Ascending aorta (tissue), 2 donors: ENCODE results near the gene ADAM15. TPM values are rescaled to one million over a fixed set of nuclear protein-coding genes. Genes with fewer than 3 reads are reported as not detected.
A peak's percentile ranks its signal among the peaks of the same experiment; 100 is the strongest.

Experiments used
- DNase-seq, 2 donors: peaks; one replicate each; pipeline ENCODE4 v3.0.0-alpha.2; 2019; ENCODE audit warnings: low spot score in 2 of 2
- H3K27ac ChIP-seq, 2 donors: fragments of 200-600 bp; sonication (generic); one replicate each; pipeline ENCODE4 v1.5.1; 2016 to 2017; ENCODE audit warnings: mild to moderate bottlenecking in 1 of 2
- H3K27me3 ChIP-seq: fragments of 200-600 bp; sonication (generic); one replicate; pipeline ENCODE4 v1.5.1; 2017
- H3K36me3 ChIP-seq, 2 donors: fragments of 200-600 bp; sonication (generic); one replicate each; pipeline ENCODE4 v1.5.1; 2016
- H3K4me1 ChIP-seq, 2 donors: fragments of 200-600 bp; sonication (generic); one replicate each; pipeline ENCODE4 v1.5.1; 2016 to 2017; ENCODE audit warnings: mild to moderate bottlenecking in 1 of 2
- H3K4me3 ChIP-seq, 2 donors: fragments of 200-600 bp; sonication (generic); one replicate each; pipeline ENCODE4 v1.5.1; 2016 to 2017; ENCODE audit warnings: mild to moderate bottlenecking in 1 of 2
- H3K9me3 ChIP-seq, 2 donors: fragments of 200-600 bp; sonication (generic); one replicate each; pipeline ENCODE4 v1.5.1; 2016
- intact Hi-C: fragments of 100-400 bp; cut with DNase I; formaldehyde crosslinking; loops from one replicate; pipeline ENCODE4 v1.15.1; 2023
- total RNA-seq: library from RNA; depleted of rRNA; stranded (reverse); fragments of >200 nt; gene quantifications from one replicate; pipeline ENCODE4 v1.1.0, GENCODE V29; 2016
- TF ChIP-seq, protein P1 (sequence below), 3 experiments: fragments of 200-600 bp in 2 of 3; fragments of 450-650 bp in 1 of 3; sonication (generic) in 2 of 3; IDR thresholded peaks; one replicate each; pipeline ENCODE4 v1.5.1; 2016 to 2019; ENCODE audit warnings: antibody characterized with exemption in 3 of 3, mild to moderate bottlenecking in 1 of 3, moderate library complexity in 1 of 3

ADAM15 gene
- total RNA-seq, 1 donor from 2014 or later, result 610 TPM

DNA sequence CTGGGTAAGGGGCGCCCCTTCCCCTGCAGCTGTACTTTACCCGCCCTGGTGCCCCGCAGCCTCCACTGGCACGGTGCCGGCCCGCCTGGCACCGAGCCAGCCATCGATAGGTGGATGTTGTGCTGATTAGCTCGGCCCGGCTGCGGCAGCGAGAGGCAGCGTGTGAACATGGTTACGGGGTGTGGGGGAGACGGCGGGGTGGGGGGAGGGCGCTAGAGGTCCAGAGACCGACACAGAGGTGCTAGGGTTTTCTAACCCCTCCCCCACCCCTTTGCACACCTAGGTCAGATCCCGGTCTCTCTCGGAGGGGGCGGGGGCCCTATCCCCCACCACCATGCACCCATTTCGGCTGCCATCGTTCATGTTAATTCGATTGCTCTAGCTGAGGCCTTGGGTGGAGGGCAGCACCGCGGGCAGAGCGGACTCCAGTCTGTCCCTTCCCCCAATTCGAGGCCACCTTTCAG, 19.1 kb downstream of the ADAM15 start:
- Histone ChIP-seq H3K27ac (no peak overlapping the region), H3K36me3 (no peaks in the 10 kb centered on the region), H3K9me3 (no peaks in the 10 kb centered on the region), H3K27me3 (no peaks in the 10 kb centered on the region), H3K4me1 (peaks cover 0 to 13% of the 10 kb centered on the region in 2 donors), H3K4me3 (peak overlapping the region; percentile 46 to 65)
- TF ChIP-seq, protein P1, sequence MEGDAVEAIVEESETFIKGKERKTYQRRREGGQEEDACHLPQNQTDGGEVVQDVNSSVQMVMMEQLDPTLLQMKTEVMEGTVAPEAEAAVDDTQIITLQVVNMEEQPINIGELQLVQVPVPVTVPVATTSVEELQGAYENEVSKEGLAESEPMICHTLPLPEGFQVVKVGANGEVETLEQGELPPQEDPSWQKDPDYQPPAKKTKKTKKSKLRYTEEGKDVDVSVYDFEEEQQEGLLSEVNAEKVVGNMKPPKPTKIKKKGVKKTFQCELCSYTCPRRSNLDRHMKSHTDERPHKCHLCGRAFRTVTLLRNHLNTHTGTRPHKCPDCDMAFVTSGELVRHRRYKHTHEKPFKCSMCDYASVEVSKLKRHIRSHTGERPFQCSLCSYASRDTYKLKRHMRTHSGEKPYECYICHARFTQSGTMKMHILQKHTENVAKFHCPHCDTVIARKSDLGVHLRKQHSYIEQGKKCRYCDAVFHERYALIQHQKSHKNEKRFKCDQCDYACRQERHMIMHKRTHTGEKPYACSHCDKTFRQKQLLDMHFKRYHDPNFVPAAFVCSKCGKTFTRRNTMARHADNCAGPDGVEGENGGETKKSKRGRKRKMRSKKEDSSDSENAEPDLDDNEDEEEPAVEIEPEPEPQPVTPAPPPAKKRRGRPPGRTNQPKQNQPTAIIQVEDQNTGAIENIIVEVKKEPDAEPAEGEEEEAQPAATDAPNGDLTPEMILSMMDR (IDR thresholded peaks at IDR 0.05), result no peak
- no peak for DNase-seq
- intact Hi-C loops, result no loop called here

DNA sequence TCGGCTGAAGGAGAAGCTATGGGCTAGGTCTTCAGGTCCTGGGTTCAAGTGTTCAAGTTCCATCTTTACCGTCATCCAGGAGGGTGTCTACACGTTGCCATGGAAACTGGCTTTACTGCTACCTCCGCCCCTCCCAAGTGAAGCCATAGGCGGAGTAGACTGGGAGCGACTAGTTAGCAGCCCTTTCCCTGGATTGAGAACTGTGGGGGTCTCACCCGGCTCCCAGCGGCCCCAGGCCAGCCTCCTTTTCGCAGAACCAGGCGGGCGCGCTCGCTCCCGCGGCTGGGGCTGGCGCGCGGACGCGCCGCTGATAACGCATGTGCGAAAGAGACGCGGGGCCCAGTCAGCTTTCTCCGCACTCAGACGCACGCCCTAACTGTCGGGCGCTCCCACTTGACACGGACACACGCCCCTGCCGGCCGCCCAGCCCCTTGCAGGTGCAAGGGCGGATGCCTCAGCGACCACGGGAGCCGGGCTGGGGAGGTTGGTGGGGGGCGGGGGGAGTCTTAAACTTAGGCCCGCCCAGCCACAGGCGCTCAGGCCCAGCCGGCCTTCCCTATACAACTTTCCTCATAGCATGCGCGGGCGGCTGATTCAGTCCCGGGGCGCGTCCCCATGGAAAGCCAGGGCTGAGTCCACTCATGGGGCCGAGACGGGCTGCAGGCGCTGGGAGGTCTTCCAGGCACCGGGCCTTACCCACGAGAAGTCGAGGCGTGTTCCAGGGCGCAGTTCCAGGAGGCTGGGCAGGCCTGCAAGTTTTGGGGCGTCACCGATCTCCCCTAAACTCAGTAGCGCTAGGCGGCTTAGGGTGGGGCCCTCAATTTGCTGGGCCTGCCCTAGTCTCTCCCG, 19.8 kb downstream of the ADAM15 start:
- peaks cover 0 to 13% of the 10 kb centered on the region in 2 donors for H3K4me1 ChIP-seq
- DNase-seq, result peak in 1 of 2 donors; percentile 88
- no peaks in the 10 kb centered on the region for H3K27me3 ChIP-seq
- intact Hi-C loops, result no loop called here
- no peaks in the 10 kb centered on the region for H3K9me3 ChIP-seq
- no peaks in the 10 kb centered on the region for H3K36me3 ChIP-seq
- H3K4me3 ChIP-seq, result peak overlapping the region; percentile 46 to 65
- H3K27ac ChIP-seq, result peak overlapping the region; percentile 9 to 33
- TF ChIP-seq, protein P1 (IDR thresholded peaks at IDR 0.05), result peak; percentile 21 to 52 (median 38)

DNA sequence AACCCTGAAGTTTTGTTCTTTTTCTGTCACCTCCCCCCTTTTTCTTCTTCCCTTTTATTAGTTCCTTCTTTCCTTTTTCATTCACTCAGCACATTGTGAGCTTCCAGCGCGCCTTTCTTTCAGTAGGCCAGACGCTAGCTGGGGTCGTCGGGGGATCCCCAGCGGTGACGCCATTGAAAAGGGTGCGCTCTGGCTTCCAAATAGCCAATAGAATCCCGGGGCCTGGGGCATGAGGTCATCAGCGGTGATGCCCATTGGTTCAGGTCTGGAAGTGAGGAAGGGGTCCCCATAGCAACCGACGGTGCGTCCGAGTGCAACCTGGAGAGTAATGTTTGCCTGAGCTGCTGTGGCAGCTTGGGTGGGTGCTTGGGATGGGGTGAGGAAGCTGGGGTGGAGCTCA, 20.6 kb downstream of the ADAM15 start:
- intact Hi-C loops, result no loop called here
- Histone ChIP-seq H3K4me3 (peak overlapping the region in 1 of 2 donors; percentile 65), H3K27me3 (no peaks in the 10 kb centered on the region), H3K4me1 (peaks cover 0 to 13% of the 10 kb centered on the region in 2 donors), H3K27ac (no peak overlapping the region), H3K9me3 (no peaks in the 10 kb centered on the region), H3K36me3 (no peaks in the 10 kb centered on the region)
- TF ChIP-seq, protein P1 (IDR thresholded peaks at IDR 0.05), result no peak
- no peak for DNase-seq

DNA sequence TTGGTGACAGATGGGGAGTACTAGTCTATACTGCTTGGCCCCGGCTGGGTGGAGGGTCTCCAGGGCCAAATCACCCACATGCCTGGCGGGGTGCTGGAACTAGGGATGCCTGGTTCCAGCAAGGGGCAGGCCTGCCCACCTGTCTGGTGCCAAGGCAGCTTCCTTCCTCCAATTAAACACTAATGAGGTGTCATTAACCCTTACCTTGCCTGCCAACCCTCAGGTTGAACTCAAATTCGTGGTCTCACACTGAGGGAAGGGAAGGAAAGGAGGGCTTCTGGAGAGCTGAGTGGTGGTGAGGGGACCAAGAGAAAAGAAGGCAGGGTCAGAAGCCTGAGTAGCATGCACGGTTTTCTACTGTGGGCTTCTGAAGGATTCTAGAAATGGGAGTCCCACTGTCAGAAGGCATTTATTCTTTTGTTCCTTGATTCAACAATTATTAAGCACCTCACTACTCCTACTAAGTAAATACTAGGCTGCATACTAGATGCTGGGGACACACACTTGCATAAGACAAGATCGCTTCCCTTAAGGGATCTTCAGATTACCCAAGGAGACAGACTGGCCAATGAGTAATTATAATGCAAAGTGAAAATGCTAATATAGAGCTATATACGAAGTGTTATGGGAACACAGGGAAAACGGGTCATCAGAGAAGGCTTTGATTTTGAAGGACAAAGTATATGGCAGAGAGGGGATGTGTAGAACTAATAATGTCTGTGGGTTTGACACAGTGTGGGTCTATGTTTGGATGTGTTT, 21.6 kb downstream of the ADAM15 start:
- H3K4me1 ChIP-seq, result peaks cover 0 to 13% of the 10 kb centered on the region in 2 donors
- DNase-seq, result no peak
- TF ChIP-seq, protein P1 (IDR thresholded peaks at IDR 0.05), result no peak
- no peaks in the 10 kb centered on the region for H3K27me3 ChIP-seq
- H3K9me3 ChIP-seq, result no peaks in the 10 kb centered on the region
- no peak overlapping the region for H3K27ac ChIP-seq
- H3K36me3 ChIP-seq, result no peaks in the 10 kb centered on the region
- H3K4me3 ChIP-seq, result no peak overlapping the region
- intact Hi-C loops, result no loop called here

DNA sequence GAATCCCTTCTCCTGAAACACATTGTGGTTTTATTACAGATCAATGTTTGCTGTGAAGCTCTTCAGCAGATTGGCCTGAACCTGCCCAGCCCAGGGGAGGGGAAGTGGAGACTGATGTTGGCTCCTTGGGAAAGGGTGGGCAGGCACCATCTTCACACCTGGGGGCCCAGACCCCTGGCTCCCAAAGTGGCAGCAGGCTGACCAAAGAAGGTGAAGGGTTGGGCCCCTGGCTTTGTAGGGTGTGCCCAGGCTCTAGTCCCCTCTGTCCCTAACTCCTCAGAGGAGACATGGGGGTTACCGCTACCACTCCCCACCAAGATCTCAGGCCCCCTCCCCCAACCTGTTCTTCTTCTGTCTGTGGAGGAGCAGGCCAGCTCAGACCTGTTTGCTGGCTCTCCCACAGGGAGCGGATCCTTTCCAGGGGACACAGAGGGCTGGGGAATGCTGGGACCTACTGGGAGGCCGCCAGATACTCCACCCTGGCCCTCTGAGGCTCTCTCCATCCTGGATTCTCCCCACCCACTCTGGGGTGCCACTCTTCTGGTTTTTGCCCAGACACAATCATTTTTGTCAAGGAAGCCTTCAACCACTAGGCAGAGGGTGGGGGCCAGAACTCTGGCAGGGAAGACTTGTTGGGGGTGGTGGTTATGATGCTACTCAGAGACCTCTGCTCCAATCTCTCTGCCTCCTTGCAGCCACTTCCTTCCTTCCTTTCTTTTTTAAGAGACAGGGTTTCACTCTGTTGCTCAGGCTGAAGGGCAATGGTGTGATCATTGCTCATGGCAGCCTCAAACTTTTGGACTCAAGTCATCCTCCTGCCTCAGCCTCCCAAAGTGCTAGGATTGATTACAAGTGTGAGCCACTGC, 22.5 kb downstream of the ADAM15 start:
- intact Hi-C loops, result no loop called here
- DNase-seq, result no peak
- TF ChIP-seq, protein P1 (IDR thresholded peaks at IDR 0.05), result no peak
- Histone ChIP-seq H3K4me1 (peaks cover 0 to 16% of the 10 kb centered on the region in 2 donors), H3K27me3 (no peaks in the 10 kb centered on the region), H3K9me3 (no peaks in the 10 kb centered on the region), H3K36me3 (no peaks in the 10 kb centered on the region), H3K27ac (no peak overlapping the region), H3K4me3 (no peak overlapping the region)
